Ishikawa (cell line): ENCODE results near the gene MIDN.

Source experiments
- CEBPB ChIP-seq: IDR thresholded peaks from 2 replicates; pipeline ENCODE4 v1.6.1; 2012
- CREB1 ChIP-seq: IDR thresholded peaks from 2 replicates; pipeline ENCODE4 v1.6.1; 2012; ENCODE audit warnings: low read depth
- EGR1 ChIP-seq: IDR thresholded peaks from 2 replicates; pipeline ENCODE4 v1.6.1; 2012
- EP300 ChIP-seq: IDR thresholded peaks from 2 replicates; pipeline ENCODE4 v1.6.1; 2012; ENCODE audit warnings: borderline replicate concordance
- FOXM1 ChIP-seq: IDR thresholded peaks from 2 replicates; pipeline ENCODE4 v1.6.1; 2012; ENCODE audit warnings: low read depth, borderline replicate concordance
- MAX ChIP-seq: IDR thresholded peaks from 2 replicates; pipeline ENCODE4 v1.6.1; 2012
- NFIC ChIP-seq: IDR thresholded peaks from 2 replicates; pipeline ENCODE4 v1.6.1; 2012
- RAD21 ChIP-seq: IDR thresholded peaks from 2 replicates; pipeline ENCODE4 v1.6.1; 2012; ENCODE audit warnings: low read depth
- REST ChIP-seq: IDR thresholded peaks from 2 replicates; pipeline ENCODE4 v1.6.1; 2012; ENCODE audit warnings: low read depth, mild to moderate bottlenecking
- TAF1 ChIP-seq: IDR thresholded peaks from 2 replicates; pipeline ENCODE4 v1.6.1; 2012; ENCODE audit warnings: low read depth, mild to moderate bottlenecking
- TCF12 ChIP-seq: IDR thresholded peaks from 2 replicates; pipeline ENCODE4 v1.6.1; 2012; ENCODE audit warnings: low read depth
- TEAD4 ChIP-seq: IDR thresholded peaks from 2 replicates; pipeline ENCODE4 v1.6.1; 2012
- USF1 ChIP-seq: IDR thresholded peaks from 2 replicates; pipeline ENCODE4 v1.6.1; 2012
- YY1 ChIP-seq: IDR thresholded peaks from 2 replicates; pipeline ENCODE4 v1.6.1; 2012; ENCODE audit warnings: low read depth
- ZBTB7A ChIP-seq: IDR thresholded peaks from 2 replicates; pipeline ENCODE4 v1.6.1; 2012; ENCODE audit warnings: low read depth

Gene MIDN

GRCh38 chr19:1296575-1297271, 48.3 kb downstream of the MIDN start:
- TF ChIP-seq RAD21 = no peak
- 0 out of 2 replicates have a peak, but pooled peaks have one; percentile 26 for TF ChIP-seq ZBTB7A

- TF ChIP-seq TAF1 (no peak), CEBPB (no peak), YY1 (no peak), TCF12 (no peak), EGR1 (no peak), FOXM1 (no peak), ZBTB7A (no peak), USF1 (no peak)
These were observed 49.9 kb downstream of the MIDN start for GRCh38 chr19:1298235-1298634.

- TF ChIP-seq FOXM1 = no peak
- TF ChIP-seq USF1 = no peak
- TF ChIP-seq ZBTB7A = no peak
These were observed 51.4 kb downstream of the MIDN start for GRCh38 chr19:1299801-1300200.

- TF ChIP-seq TCF12 (no peak), YY1 (no peak), NFIC (no peak), RAD21 (no peak), TEAD4 (no peak)
These were observed 52.5 kb downstream of the MIDN start for GRCh38 chr19:1300744-1301490.

GRCh38 chr19:1302533-1303239, 54.3 kb downstream of the MIDN start:
- TF ChIP-seq ZBTB7A = no peak
- TF ChIP-seq MAX = no peak
- TF ChIP-seq USF1 = no peak
- no peak for TF ChIP-seq EGR1
- no peak for TF ChIP-seq TEAD4
- no peak for TF ChIP-seq YY1
- TF ChIP-seq TCF12 = no peak
- TF ChIP-seq NFIC = no peak
- TF ChIP-seq TAF1 = no peak
- no peak for TF ChIP-seq RAD21
- no peak for TF ChIP-seq CEBPB
- TF ChIP-seq CREB1 = no peak
- TF ChIP-seq REST = no peak
- TF ChIP-seq EP300 = no peak
- no peak for TF ChIP-seq FOXM1

- no peak for TF ChIP-seq TCF12
- no peak for TF ChIP-seq NFIC
- no peak for TF ChIP-seq CEBPB
- no peak for TF ChIP-seq TAF1
- TF ChIP-seq FOXM1 = no peak
- no peak for TF ChIP-seq ZBTB7A
- TF ChIP-seq TEAD4 = no peak
- no peak for TF ChIP-seq USF1
- TF ChIP-seq REST = no peak
- no peak for TF ChIP-seq EP300
- TF ChIP-seq RAD21 = no peak
These were observed 56.0 kb downstream of the MIDN start for GRCh38 chr19:1304197-1304924.
